Right forelimb (tissue), 1 donor: ENCODE measurements around the gene PCDH1.

Experiments
- DNase-seq: peaks from one replicate; pipeline ENCODE4 v3.0.0-alpha.2; 2018

PCDH1 gene

GRCh38 chr5:141852448-141852847 lies 25.8 kb downstream of the PCDH1 start:
- DNase-seq: no peak

- no peak for DNase-seq
These were observed 26.9 kb downstream of the PCDH1 start for GRCh38 chr5:141851195-141851874.

- DNase-seq: no peak
These were observed 27.4 kb downstream of the PCDH1 start for GRCh38 chr5:141850786-141851185.

GRCh38 chr5:141850244-141850768 lies 27.9 kb downstream of the PCDH1 start:
- peak; percentile 58 for DNase-seq

- peak; percentile 92 for DNase-seq
These were observed 28.6 kb downstream of the PCDH1 start for GRCh38 chr5:141849415-141850243.

- DNase-seq: no peak
These were observed 29.3 kb downstream of the PCDH1 start for GRCh38 chr5:141848744-141849414.

- DNase-seq: no peak
These were observed 32.2 kb downstream of the PCDH1 start for GRCh38 chr5:141846031-141846430.

- DNase-seq: no peak
These were observed 32.8 kb downstream of the PCDH1 start for GRCh38 chr5:141845371-141845851.

- no peak for DNase-seq
These were observed 33.7 kb downstream of the PCDH1 start for GRCh38 chr5:141844414-141845097.

GRCh38 chr5:141843156-141843927 lies 34.9 kb downstream of the PCDH1 start:
- no peak for DNase-seq

GRCh38 chr5:141841378-141842180 lies 36.6 kb downstream of the PCDH1 start:
- DNase-seq: no peak

GRCh38 chr5:141840826-141841360 lies 37.3 kb downstream of the PCDH1 start:
- DNase-seq: no peak

GRCh38 chr5:141840280-141840812 lies 37.9 kb downstream of the PCDH1 start:
- DNase-seq: no peak

- no peak for DNase-seq
These were observed 39.1 kb downstream of the PCDH1 start for GRCh38 chr5:141839015-141839513.

- DNase-seq: no peak
These were observed 39.7 kb downstream of the PCDH1 start for GRCh38 chr5:141838326-141839014.

- DNase-seq: no peak
These were observed 42.1 kb downstream of the PCDH1 start for GRCh38 chr5:141835928-141836670.

- no peak for DNase-seq
These were observed 43.9 kb downstream of the PCDH1 start for GRCh38 chr5:141834331-141834730.

GRCh38 chr5:141832131-141832530 lies 46.1 kb downstream of the PCDH1 start:
- no peak for DNase-seq

- DNase-seq: no peak
These were observed 50.0 kb downstream of the PCDH1 start for GRCh38 chr5:141828162-141828561.
